Nasal cavity respiratory epithelium epithelial cell of viscerocranial mucosa (primary cell): ENCODE measurements around the gene GOLGA8F. TPM values are rescaled to one million over a fixed set of nuclear protein-coding genes. Genes with fewer than 3 reads are reported as not detected.

Experiments used
- total RNA-seq: library from RNA; depleted of rRNA; stranded (reverse); fragments of >200 nt; gene quantifications from 2 replicates; pipeline ENCODE4 v1.2.3, GENCODE V29; 2014

GOLGA8F gene, protein sequence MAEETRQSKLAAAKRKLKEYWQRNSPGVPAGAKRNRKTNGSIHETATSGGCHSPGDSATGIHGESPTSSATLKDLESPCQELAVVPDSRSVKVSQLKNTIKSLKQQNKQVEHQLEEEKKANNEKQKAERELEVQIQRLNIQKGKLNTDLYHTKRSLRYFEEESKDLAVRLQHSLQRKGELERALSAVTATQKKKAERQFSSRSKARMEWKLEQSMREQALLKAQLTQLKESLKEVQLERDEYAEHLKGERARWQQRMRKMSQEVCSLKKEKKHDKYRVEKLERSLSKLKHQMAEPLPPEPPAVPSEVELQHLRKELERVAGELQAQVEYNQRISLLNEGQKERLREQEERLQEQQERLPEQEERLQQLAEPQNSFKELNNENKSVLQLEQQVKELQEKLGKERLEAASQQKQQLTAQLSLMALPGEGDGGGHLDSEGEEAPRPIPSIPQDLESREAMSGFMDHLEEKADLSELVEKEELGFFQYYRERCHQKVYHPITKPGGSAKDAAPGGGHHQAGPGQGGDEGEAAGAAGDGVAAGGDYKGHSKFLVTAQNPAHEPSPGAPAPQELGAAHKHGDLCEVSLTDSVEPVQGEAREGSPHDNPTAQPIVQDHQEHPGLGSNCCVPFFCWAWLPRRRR
- total RNA-seq = under 0.01 and 0.21 TPM in 2 replicates

DNA sequence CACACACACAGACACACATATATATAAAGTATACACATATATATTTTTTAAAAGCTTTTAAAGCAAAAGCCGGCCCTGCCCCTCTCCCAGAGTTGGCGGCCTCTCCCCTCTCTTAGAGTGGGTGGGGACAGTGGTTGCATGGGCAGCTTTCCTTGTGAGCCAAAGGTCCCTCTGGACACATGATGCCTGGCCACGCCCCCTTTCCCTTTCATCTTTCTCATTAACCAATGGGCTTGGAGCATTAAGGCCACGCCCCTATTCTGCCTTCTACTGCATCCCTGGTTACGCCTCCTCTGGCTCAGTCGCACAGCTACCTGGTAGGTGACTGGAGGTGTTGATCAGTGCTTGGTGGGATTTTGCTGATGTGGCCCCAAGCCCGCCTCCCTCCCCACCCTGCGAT lies at the start of gene GOLGA8F:
Gene GOLGA8F (plus strand): TSS at position 301 of the 400 bp plus-strand sequence. CDS start 98 bp downstream, at position 399.

DNA sequence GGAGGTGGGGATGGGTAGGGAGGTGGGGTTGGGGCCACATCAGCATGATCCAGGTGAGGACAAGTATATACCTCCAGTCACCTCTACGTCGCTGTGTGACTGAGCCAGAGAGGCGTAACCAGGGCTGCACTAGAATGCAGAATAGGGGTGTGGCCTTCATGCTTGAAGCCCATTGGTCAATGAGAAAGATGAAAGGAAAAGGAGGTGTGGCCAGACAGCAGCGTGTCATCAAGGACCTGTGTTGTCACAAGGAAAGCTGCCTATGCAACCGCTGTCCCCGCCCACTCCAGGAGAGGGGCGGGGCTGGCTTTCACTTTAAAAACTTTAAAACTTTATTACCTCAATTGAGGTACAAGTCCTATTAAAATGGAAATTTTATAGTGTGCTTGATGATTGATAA lies 20.5 kb upstream of the GOLGA8F start, which contains the start of gene GOLGA6L24:
Gene GOLGA6L24 (minus strand): TSS at position 101 of the 400 bp plus-strand sequence. CDS start 61 bp downstream, at position 40.

Other genes starting within 250 kb of the GOLGA8F start
- gene HERC2, start 56.5 kb upstream of the GOLGA8F start, total RNA-seq = 38.3 and 73.7 TPM in 2 replicates
- not detected in 2 replicates for gene GOLGA6L24, start 20.6 kb upstream of the GOLGA8F start, total RNA-seq
- 0.07 TPM in 1 of 2 replicates, not detected in the other for gene GOLGA8G, start 154.3 kb downstream of the GOLGA8F start, total RNA-seq
- gene GOLGA6L25, start 174.9 kb downstream of the GOLGA8F start, total RNA-seq = not detected in 2 replicates